ENCODE measurements around the gene FBXO2. TPM values are rescaled to one million over a fixed set of nuclear protein-coding genes. Genes with fewer than 3 reads are reported as not detected.

FBXO2 gene
- total RNA-seq, 4 donors from 2014 or later: 0.82 to 3.7 TPM; not detected in 2

DNA sequence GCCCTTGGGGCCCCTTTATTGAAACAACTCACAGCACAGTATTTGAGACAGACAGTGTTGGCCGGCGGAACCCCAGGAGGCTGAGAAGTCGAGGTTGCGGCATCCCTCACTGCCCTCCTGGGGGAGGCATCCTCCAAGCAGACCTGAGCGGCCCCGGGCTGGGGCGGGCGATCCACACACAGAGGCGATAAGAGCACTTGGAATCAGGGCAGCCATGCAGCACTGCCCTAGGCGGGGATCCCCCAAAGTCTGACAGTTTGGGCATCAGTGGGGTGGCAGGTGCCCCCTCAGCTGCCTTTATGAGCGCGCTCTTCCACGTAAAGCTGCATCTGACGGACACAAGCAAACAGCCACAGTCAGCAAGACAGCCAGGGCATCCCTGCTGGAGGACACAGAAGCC is 20.3 kb upstream of the FBXO2 start:
- H3K36me3 ChIP-seq: peaks cover 0 to 3% (median 0%) of the 10 kb centered on the region in 4 donors
- in situ Hi-C loops (cut with MboI; ENCODE audit: low pct_ligation_motif_present in 1 of 4, low pct_unique_long_range_greater_than_20kb in 1 of 4, low sequenced_read_pairs in 3 of 4) (no loop called here), intact Hi-C loops (cut with DNase I; ENCODE audit: low total_unique reads) (no loop called here)
- H3K27ac ChIP-seq: no peak overlapping the region
- H3K4me3 ChIP-seq: no peak overlapping the region
- DNase-seq: no peak
- H3K27me3 ChIP-seq: no peaks in the 10 kb centered on the region
- 91% methylated on average over 4 to 12 of the region's 14 CpGs for WGBS, 2 donors (ENCODE audit: low coverage in 1 of 2)
- H3K9me3 ChIP-seq: no peaks in the 10 kb centered on the region
- no peak for TF ChIP-seq EP300 (IDR thresholded peaks at IDR 0.05; ENCODE audit: low read depth)
- no peak for TF ChIP-seq POLR2AphosphoS5 (IDR thresholded peaks at IDR 0.05)
- TF ChIP-seq POLR2A (IDR thresholded peaks at IDR 0.05): no peak
- TF ChIP-seq, protein P1, sequence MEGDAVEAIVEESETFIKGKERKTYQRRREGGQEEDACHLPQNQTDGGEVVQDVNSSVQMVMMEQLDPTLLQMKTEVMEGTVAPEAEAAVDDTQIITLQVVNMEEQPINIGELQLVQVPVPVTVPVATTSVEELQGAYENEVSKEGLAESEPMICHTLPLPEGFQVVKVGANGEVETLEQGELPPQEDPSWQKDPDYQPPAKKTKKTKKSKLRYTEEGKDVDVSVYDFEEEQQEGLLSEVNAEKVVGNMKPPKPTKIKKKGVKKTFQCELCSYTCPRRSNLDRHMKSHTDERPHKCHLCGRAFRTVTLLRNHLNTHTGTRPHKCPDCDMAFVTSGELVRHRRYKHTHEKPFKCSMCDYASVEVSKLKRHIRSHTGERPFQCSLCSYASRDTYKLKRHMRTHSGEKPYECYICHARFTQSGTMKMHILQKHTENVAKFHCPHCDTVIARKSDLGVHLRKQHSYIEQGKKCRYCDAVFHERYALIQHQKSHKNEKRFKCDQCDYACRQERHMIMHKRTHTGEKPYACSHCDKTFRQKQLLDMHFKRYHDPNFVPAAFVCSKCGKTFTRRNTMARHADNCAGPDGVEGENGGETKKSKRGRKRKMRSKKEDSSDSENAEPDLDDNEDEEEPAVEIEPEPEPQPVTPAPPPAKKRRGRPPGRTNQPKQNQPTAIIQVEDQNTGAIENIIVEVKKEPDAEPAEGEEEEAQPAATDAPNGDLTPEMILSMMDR (IDR thresholded peaks at IDR 0.05): no peak
- peaks cover 0 to under 1% (median 0%) of the 10 kb centered on the region in 4 donors for H3K4me1 ChIP-seq

DNA sequence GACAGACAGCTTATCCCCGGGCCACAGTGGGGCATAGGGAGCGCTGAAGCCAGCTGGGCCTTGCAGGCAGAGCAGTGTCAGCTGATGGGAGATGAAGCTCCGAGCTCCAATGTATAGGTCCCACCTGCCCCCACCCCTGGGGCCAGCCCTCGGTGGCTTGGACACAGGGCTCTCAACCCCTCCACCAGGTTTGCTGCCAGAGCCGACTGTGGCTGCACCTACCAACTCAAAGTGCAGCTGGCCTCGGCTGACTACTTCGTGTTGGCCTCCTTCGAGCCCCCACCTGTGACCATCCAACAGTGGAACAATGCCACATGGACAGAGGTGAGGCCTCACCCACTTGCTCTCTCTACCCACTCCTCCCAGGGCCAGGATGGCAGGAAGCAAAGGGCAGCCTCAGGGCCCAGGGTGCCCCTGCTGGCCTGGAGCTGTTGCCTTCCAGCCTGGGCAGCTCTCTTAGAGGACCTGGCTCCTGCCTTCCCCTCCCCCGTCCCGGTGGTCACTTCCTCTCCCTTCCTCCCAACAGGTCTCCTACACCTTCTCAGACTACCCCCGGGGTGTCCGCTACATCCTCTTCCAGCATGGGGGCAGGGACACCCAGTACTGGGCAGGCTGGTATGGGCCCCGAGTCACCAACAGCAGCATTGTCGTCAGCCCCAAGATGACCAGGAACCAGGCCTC is 19.0 kb upstream of the FBXO2 start:
- no peak for DNase-seq
- 96% methylated on average over 11 of the region's 14 CpGs; no CpG with 5 or more reads in 1 of the 2 donors for WGBS, 2 donors (ENCODE audit: low coverage in 1 of 2)
- Histone ChIP-seq H3K9me3 (no peaks in the 10 kb centered on the region), H3K36me3 (peaks cover 0 to 3% (median 0%) of the 10 kb centered on the region in 4 donors), H3K27ac (no peak overlapping the region), H3K4me3 (no peak overlapping the region), H3K27me3 (no peaks in the 10 kb centered on the region), H3K4me1 (no peaks in the 10 kb centered on the region)
- intact Hi-C loops (cut with DNase I; ENCODE audit: low total_unique reads): no loop called here
- in situ Hi-C loops (cut with MboI; ENCODE audit: low pct_ligation_motif_present in 1 of 4, low pct_unique_long_range_greater_than_20kb in 1 of 4, low sequenced_read_pairs in 3 of 4): no loop called here
- TF ChIP-seq POLR2A (IDR thresholded peaks at IDR 0.05) (no peak), EP300 (IDR thresholded peaks at IDR 0.05; ENCODE audit: low read depth) (no peak)

DNA sequence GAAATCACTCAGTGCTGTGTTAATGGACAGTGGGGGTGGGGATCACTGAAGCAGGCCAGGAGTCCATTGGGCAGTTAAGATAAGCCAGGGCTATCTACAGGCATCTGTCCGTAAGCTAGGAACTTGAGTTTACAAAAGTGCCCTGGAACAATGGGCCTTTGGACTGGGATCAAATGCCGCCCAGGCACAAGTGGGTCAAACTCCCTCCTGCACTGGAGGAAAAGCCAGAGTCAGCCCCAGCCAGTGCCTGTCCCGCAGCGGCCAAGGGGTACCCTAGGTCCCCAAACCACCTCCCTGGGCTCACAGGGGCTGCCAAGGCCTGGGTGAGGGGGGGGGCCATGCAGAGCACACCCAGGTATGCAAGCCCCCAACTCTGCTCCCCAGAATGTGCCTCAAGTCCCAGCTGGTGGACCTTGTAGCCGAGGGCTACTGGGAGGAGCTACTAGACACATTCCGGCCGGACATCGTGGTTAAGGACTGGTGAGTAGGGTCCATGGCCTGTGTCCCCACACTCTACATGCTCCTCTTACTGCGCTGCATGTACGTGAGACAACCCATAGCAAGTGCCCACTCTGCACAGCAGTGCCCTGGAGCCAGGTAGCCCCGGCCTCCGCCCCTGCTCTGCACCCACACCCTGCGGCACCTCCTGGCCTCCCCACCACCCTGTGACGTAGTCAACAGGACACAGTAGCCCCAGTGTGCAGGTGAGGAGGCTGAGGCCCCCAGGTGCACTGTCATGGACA is 17.5 kb upstream of the FBXO2 start:
- no peak overlapping the region for H3K4me3 ChIP-seq
- intact Hi-C loops (cut with DNase I; ENCODE audit: low total_unique reads) (no loop called here), in situ Hi-C loops (cut with MboI; ENCODE audit: low pct_ligation_motif_present in 1 of 4, low pct_unique_long_range_greater_than_20kb in 1 of 4, low sequenced_read_pairs in 3 of 4) (no loop called here)
- H3K27ac ChIP-seq: no peak overlapping the region
- H3K36me3 ChIP-seq: peaks cover 0 to 3% (median 0%) of the 10 kb centered on the region in 4 donors
- no peak for DNase-seq
- 92% methylated on average over 14 of the region's 14 CpGs; no CpG with 5 or more reads in 1 of the 2 donors for WGBS, 2 donors (ENCODE audit: low coverage in 1 of 2)
- H3K27me3 ChIP-seq: no peaks in the 10 kb centered on the region
- no peaks in the 10 kb centered on the region for H3K4me1 ChIP-seq
- H3K9me3 ChIP-seq: no peaks in the 10 kb centered on the region
- TF ChIP-seq POLR2AphosphoS5 (IDR thresholded peaks at IDR 0.05) (no peak), POLR2A (IDR thresholded peaks at IDR 0.05) (no peak), EP300 (IDR thresholded peaks at IDR 0.05; ENCODE audit: low read depth) (no peak)
- TF ChIP-seq, protein P1 (IDR thresholded peaks at IDR 0.05): no peak

DNA sequence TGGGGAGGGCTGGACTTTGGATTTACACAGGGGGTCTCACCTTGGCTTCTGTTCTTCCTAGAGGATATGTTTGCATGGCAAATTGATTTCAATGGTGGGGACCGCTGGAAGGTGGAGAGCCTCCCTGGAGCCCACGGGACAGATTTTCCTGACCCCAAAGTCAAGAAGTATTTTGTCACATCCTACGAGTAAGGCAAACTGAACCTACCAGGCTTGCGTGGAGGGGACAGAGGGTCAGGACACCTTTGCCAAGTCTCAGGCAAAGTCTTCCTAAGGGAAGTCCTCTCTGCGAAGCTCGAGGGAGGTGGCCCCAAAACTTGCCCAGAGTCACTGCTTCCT is 16.9 kb upstream of the FBXO2 start:
- no peaks in the 10 kb centered on the region for H3K9me3 ChIP-seq
- TF ChIP-seq POLR2AphosphoS5 (IDR thresholded peaks at IDR 0.05): no peak
- no peak for TF ChIP-seq POLR2A (IDR thresholded peaks at IDR 0.05)
- TF ChIP-seq, protein P1 (IDR thresholded peaks at IDR 0.05): no peak
- TF ChIP-seq EP300 (IDR thresholded peaks at IDR 0.05; ENCODE audit: low read depth): no peak
- H3K4me3 ChIP-seq: no peak overlapping the region
- no peaks in the 10 kb centered on the region for H3K4me1 ChIP-seq
- H3K36me3 ChIP-seq: peaks cover 0 to 3% (median 0%) of the 10 kb centered on the region in 4 donors
- in situ Hi-C loops (cut with MboI; ENCODE audit: low pct_ligation_motif_present in 1 of 4, low pct_unique_long_range_greater_than_20kb in 1 of 4, low sequenced_read_pairs in 3 of 4): no loop called here
- WGBS, 2 donors (ENCODE audit: low coverage in 1 of 2): 83% methylated on average over 6 of the region's 6 CpGs; no CpG with 5 or more reads in 1 of the 2 donors
- no peaks in the 10 kb centered on the region for H3K27me3 ChIP-seq
- intact Hi-C loops (cut with DNase I; ENCODE audit: low total_unique reads): no loop called here
- no peak for DNase-seq
- no peak overlapping the region for H3K27ac ChIP-seq

All from transverse colon (tissue), 4 donors.